ENCODE data around the gene ZFAND4.

DNA sequence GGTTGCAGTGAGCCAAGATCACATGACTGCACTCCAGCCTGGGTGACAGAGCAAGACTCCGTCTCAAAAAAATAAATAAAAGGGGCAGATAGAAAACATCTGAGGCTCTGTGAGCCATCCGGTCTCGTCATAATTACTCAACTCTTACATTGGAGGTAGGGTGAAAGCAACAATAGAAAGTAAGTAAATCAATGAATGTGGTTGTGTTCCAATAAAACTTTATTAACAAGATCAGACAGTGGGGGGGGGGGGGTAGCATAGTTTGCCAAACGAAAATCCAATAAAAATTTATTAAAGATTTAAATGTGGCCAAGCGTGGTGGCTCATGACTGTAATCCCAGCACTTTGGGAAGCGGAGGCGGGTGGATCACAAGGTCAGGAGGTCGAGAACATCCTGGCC, 2.8 kb upstream of the ZFAND4 start:
- TF ChIP-seq EZH2phosphoT487 (IDR thresholded peaks at IDR 0.05; ENCODE audit: borderline replicate concordance): no peak
- TF ChIP-seq, protein P1, sequence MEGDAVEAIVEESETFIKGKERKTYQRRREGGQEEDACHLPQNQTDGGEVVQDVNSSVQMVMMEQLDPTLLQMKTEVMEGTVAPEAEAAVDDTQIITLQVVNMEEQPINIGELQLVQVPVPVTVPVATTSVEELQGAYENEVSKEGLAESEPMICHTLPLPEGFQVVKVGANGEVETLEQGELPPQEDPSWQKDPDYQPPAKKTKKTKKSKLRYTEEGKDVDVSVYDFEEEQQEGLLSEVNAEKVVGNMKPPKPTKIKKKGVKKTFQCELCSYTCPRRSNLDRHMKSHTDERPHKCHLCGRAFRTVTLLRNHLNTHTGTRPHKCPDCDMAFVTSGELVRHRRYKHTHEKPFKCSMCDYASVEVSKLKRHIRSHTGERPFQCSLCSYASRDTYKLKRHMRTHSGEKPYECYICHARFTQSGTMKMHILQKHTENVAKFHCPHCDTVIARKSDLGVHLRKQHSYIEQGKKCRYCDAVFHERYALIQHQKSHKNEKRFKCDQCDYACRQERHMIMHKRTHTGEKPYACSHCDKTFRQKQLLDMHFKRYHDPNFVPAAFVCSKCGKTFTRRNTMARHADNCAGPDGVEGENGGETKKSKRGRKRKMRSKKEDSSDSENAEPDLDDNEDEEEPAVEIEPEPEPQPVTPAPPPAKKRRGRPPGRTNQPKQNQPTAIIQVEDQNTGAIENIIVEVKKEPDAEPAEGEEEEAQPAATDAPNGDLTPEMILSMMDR (conservative IDR thresholded peaks at IDR 0.05; ENCODE audit: low read length): no peak

Measured in Loucy (cell line).